SK-N-SH (cell line): ENCODE measurements around the gene TRPC6.

ENCODE experiments used
- EZH2phosphoT487 ChIP-seq: fragments of 200-600 bp; sonication (generic); IDR thresholded peaks from 2 replicates; pipeline ENCODE4 v1.6.1; 2017; ENCODE audit warnings: low read depth, mixed run types, mild to moderate bottlenecking, antibody characterized with exemption, moderate library complexity, borderline replicate concordance
- TEAD4 ChIP-seq: IDR thresholded peaks from 2 replicates; pipeline ENCODE4 v1.4.0; 2012; ENCODE audit warnings: mild to moderate bottlenecking, borderline replicate concordance; ENCODE audit not compliant: insufficient read depth
- YY1 ChIP-seq: IDR thresholded peaks from 2 replicates; pipeline ENCODE4 v1.4.0; 2012; ENCODE audit warnings: low read depth, mild to moderate bottlenecking
- TF ChIP-seq, protein P1 (sequence below): fragments of 200-600 bp; sonication (generic); IDR thresholded peaks from 2 replicates; pipeline ENCODE4 v1.6.1; 2017; ENCODE audit warnings: antibody characterized with exemption, mild to moderate bottlenecking, moderate library complexity

DNA sequence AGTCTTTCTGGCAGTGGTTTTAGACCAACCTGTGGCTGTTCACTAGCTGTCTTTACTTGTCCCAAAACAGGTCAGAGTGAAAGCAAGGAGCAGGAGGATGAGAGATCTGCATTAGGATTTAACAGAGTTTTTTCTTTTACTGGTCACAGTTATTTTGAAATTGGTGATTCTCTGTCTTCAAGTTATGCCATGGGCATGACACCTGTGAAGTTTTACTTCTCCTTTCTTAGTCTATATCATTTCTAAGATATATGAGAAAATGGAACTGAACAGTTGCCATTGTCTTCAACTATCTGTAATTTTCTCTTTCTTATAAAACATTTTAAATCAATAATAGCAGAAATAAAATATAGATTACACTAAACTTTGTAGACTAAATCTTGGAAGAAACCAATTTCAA lies 60.6 kb downstream of the TRPC6 start:
- TF ChIP-seq TEAD4 (no peak), EZH2phosphoT487 (no peak), YY1 (no peak)
- TF ChIP-seq, protein P1, sequence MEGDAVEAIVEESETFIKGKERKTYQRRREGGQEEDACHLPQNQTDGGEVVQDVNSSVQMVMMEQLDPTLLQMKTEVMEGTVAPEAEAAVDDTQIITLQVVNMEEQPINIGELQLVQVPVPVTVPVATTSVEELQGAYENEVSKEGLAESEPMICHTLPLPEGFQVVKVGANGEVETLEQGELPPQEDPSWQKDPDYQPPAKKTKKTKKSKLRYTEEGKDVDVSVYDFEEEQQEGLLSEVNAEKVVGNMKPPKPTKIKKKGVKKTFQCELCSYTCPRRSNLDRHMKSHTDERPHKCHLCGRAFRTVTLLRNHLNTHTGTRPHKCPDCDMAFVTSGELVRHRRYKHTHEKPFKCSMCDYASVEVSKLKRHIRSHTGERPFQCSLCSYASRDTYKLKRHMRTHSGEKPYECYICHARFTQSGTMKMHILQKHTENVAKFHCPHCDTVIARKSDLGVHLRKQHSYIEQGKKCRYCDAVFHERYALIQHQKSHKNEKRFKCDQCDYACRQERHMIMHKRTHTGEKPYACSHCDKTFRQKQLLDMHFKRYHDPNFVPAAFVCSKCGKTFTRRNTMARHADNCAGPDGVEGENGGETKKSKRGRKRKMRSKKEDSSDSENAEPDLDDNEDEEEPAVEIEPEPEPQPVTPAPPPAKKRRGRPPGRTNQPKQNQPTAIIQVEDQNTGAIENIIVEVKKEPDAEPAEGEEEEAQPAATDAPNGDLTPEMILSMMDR: no peak
